Smooth muscle cell (in vitro differentiated cells): ENCODE results near the gene NGF. TPM values are rescaled to one million over a fixed set of nuclear protein-coding genes. Genes with fewer than 3 reads are reported as not detected.

Source experiments
- DNase-seq: peaks from one replicate; lab custom pipeline; 2025; ENCODE audit not compliant: unreplicated experiment; lab: John Stamatoyannopoulos, UW
- H2AFZ ChIP-seq: fragments of 200-600 bp; sonication (generic); 2 replicates; pipeline ENCODE4 v1.6.0; 2016; ENCODE audit warnings: antibody characterized with exemption, low read depth, mild to moderate bottlenecking
- H3F3A ChIP-seq: fragments of 200-600 bp; sonication (generic); 2 replicates; pipeline ENCODE4 v1.6.0; 2017; ENCODE audit warnings: antibody characterized with exemption, low read depth
- H3K27ac ChIP-seq: fragments of 200-600 bp; sonication (generic); 2 replicates; pipeline ENCODE4 v1.5.1; 2016; ENCODE audit warnings: low read depth, mild to moderate bottlenecking
- H3K27me3 ChIP-seq: fragments of 200-600 bp; sonication (generic); 2 replicates; pipeline ENCODE4 v1.6.1; 2016; ENCODE audit warnings: low read depth, mild to moderate bottlenecking
- H3K36me3 ChIP-seq: fragments of 200-600 bp; sonication (generic); 2 replicates; pipeline ENCODE4 v1.5.1; 2016; ENCODE audit warnings: low read depth
- H3K4me1 ChIP-seq: fragments of 200-600 bp; sonication (generic); 2 replicates; pipeline ENCODE4 v1.5.1; 2016; ENCODE audit warnings: low read depth
- H3K4me2 ChIP-seq: fragments of 200-600 bp; sonication (generic); 2 replicates; pipeline ENCODE4 v1.6.0; 2016; ENCODE audit warnings: mild to moderate bottlenecking
- H3K4me3 ChIP-seq: fragments of 200-600 bp; sonication (generic); 2 replicates; pipeline ENCODE4 v1.5.1; 2016; ENCODE audit warnings: mild to moderate bottlenecking
- H3K79me2 ChIP-seq: fragments of 200-600 bp; sonication (generic); 2 replicates; pipeline ENCODE4 v1.6.0; 2016; ENCODE audit warnings: low read depth, mild to moderate bottlenecking
- H3K9ac ChIP-seq: fragments of 200-600 bp; sonication (generic); 2 replicates; pipeline ENCODE4 v1.6.0; 2016; ENCODE audit warnings: low read depth
- H3K9me3 ChIP-seq: fragments of 200-600 bp; sonication (generic); replicated peaks from 2 replicates; pipeline ENCODE4 v1.5.1; 2016; ENCODE audit warnings: low read depth
- H4K20me1 ChIP-seq: fragments of 200-600 bp; sonication (generic); 2 replicates; pipeline ENCODE4 v1.6.0; 2016; ENCODE audit warnings: low read depth
- WGBS: methylation state at CpG from one replicate; pipeline ENCODE4 v1.1.7; 2016; ENCODE audit warnings: low lambda C conversion rate; 5-methylcytosine and 5-hydroxymethylcytosine counted together
- polyA plus RNA-seq: library from polyadenylated mRNA; unstranded; fragments of >200 nt; fragmentation: Nextera tagmentation; extraction: Ambion mirVana; gene quantifications from 2 replicates; pipeline ENCODE4 v1.2.1, GENCODE V29; 2016
- total RNA-seq: library from RNA; depleted of rRNA; stranded (reverse); fragments of >200 nt; gene quantifications from 2 replicates; pipeline ENCODE4 v1.2.3, GENCODE V29; 2014
- TF ChIP-seq, protein P1 (sequence below): fragments of 200-600 bp; sonication (generic); IDR thresholded peaks from 2 replicates; pipeline ENCODE4 v1.5.1; 2017; ENCODE audit warnings: borderline replicate concordance, mild to moderate bottlenecking, antibody characterized with exemption; ENCODE audit not compliant: insufficient read depth, poor library complexity, severe bottlenecking

NGF gene
- total and polyA plus RNA-seq, 2 experiments from 2014 or later = 0.18 to 1.8 TPM

DNA sequence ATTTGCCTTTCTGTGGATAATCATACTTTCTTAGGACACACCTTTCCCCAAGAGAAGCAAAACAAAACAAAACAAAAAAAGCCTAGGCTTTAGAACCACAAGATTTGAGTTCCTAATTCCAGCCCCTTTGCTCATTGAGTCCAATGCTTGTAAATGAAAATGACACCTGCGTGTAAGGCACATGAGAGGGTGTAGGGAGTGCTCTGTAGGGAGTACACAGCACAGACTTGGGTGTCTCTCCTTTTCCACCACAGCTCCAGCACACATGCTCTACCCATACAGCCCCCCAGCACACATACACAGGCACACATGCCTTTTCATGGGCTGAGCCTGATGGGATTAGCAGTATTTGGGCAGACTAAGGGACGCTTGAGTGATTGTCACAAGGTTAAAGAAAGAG lies 9.2 kb upstream of the NGF start:
- no peaks in the 10 kb centered on the region for H3K36me3 ChIP-seq
- no peaks in the 10 kb centered on the region for H3K4me1 ChIP-seq
- H3K4me2 ChIP-seq = no peak overlapping the region
- no peak overlapping the region for H3K27ac ChIP-seq
- 71% methylated on average over 2 of the region's 2 CpGs for WGBS
- H3F3A ChIP-seq = no peaks in the 10 kb centered on the region
- no peak overlapping the region for H3K4me3 ChIP-seq
- no peaks in the 10 kb centered on the region for H3K79me2 ChIP-seq
- DNase-seq = no peak
- no peaks in the 10 kb centered on the region for H4K20me1 ChIP-seq
- no peak overlapping the region for H3K9ac ChIP-seq
- TF ChIP-seq, protein P1, sequence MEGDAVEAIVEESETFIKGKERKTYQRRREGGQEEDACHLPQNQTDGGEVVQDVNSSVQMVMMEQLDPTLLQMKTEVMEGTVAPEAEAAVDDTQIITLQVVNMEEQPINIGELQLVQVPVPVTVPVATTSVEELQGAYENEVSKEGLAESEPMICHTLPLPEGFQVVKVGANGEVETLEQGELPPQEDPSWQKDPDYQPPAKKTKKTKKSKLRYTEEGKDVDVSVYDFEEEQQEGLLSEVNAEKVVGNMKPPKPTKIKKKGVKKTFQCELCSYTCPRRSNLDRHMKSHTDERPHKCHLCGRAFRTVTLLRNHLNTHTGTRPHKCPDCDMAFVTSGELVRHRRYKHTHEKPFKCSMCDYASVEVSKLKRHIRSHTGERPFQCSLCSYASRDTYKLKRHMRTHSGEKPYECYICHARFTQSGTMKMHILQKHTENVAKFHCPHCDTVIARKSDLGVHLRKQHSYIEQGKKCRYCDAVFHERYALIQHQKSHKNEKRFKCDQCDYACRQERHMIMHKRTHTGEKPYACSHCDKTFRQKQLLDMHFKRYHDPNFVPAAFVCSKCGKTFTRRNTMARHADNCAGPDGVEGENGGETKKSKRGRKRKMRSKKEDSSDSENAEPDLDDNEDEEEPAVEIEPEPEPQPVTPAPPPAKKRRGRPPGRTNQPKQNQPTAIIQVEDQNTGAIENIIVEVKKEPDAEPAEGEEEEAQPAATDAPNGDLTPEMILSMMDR = no peak
- no peaks in the 10 kb centered on the region for H3K27me3 ChIP-seq
- H3K9me3 ChIP-seq = no peaks in the 10 kb centered on the region
- no peak overlapping the region for H2AFZ ChIP-seq

DNA sequence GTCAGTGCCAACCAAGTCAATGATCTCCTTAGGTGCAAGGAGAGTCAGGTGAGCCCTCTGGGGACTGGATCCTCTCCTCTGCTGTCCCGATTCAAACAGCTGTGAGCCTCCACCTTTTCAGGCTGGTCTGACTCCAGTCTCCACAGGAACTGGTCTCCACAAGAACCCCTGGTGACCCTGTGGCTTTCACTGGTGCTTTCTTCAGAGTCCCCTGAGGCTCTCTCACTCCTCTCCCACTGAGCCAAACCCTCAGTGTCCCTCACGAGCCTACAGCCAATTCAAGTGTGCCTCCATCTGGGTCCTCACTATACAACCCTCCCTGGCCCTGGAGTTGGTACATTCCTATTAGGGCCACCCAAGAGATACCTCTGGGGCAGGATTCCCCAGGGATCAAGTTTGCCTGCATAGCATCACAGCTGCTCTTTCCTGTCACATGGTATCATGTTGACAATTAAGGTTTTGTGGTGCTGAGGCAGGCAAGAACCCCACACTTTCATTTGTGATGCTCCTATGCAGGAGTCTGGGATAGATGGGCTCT lies 5.2 kb upstream of the NGF start:
- no peaks in the 10 kb centered on the region for H3K9me3 ChIP-seq
- H3K36me3 ChIP-seq = no peaks in the 10 kb centered on the region
- peaks cover 17% of the 10 kb centered on the region for H3K27me3 ChIP-seq
- H3K27ac ChIP-seq = no peak overlapping the region
- TF ChIP-seq, protein P1 = no peak
- no peak overlapping the region for H3K4me2 ChIP-seq
- DNase-seq = no peak
- no peaks in the 10 kb centered on the region for H4K20me1 ChIP-seq
- no peaks in the 10 kb centered on the region for H3K79me2 ChIP-seq
- H3K4me1 ChIP-seq = no peaks in the 10 kb centered on the region
- no peak overlapping the region for H3K9ac ChIP-seq
- 89% methylated on average over 2 of the region's 2 CpGs for WGBS
- H3K4me3 ChIP-seq = no peak overlapping the region
- no peak overlapping the region for H2AFZ ChIP-seq
- no peaks in the 10 kb centered on the region for H3F3A ChIP-seq

DNA sequence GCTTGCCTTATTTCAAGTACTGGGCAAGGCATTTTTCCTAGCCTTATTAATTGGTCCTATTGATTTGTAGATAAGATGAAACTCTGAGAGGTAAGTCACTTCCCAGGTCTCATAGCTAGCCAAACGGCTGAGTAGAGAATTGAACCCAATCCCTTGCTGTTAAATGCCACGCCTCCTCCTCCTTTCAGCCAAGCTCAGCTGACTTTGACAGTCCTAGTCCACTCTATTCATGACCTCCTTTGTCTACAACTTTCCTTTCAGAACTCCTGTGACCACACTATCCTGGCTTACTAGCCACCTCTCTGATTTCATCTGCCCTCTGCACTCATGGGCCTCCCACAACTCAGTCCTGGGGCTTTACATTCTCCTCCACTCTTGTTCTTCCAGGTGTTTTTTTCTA lies 3.9 kb upstream of the NGF start:
- DNase-seq = no peak
- Histone ChIP-seq H3K79me2 (no peaks in the 10 kb centered on the region), H3K4me2 (no peak overlapping the region), H3K9ac (no peak overlapping the region), H3K27ac (no peak overlapping the region), H4K20me1 (no peaks in the 10 kb centered on the region), H3F3A (no peaks in the 10 kb centered on the region), H2AFZ (no peak overlapping the region), H3K4me1 (peaks cover 5% of the 10 kb centered on the region), H3K9me3 (no peaks in the 10 kb centered on the region), H3K36me3 (no peaks in the 10 kb centered on the region), H3K27me3 (peaks cover 23% of the 10 kb centered on the region), H3K4me3 (no peak overlapping the region)
- 87% methylated on average over 2 of the region's 2 CpGs for WGBS
- TF ChIP-seq, protein P1 = no peak

DNA sequence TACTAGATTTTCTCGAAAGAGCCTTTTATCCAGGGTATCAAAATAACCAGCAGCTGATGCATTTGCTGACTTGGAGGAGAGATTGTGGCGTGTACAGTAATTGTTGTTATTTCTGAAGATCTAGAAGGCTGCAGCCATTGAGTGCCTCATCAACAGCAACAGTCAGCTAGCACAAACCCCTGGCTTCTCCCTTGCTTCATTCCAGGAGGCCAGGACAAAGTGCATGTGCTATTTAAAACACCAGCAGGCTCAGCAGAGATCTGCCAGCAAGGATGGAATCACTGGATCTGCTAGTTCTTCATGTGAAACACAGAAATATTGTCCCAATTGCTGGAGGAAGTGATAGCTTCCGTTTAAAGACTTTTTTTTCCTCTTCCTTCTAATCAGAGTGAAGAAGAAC lies 2.8 kb upstream of the NGF start:
- no peak for DNase-seq
- H2AFZ ChIP-seq = no peak overlapping the region

More for the DNA sequence above, 2.8 kb upstream of the NGF start:
- no peaks in the 10 kb centered on the region for H3K9me3 ChIP-seq
- H3K9ac ChIP-seq = no peak overlapping the region
- no peaks in the 10 kb centered on the region for H4K20me1 ChIP-seq
- H3K79me2 ChIP-seq = no peaks in the 10 kb centered on the region
- H3K4me1 ChIP-seq = peaks cover 9% of the 10 kb centered on the region
- TF ChIP-seq, protein P1 = no peak
- no peaks in the 10 kb centered on the region for H3K36me3 ChIP-seq
- no peak overlapping the region for H3K4me2 ChIP-seq
- H3K27ac ChIP-seq = no peak overlapping the region
- no peaks in the 10 kb centered on the region for H3F3A ChIP-seq
- H3K4me3 ChIP-seq = no peak overlapping the region
- peaks cover 23% of the 10 kb centered on the region for H3K27me3 ChIP-seq
- WGBS = 61% methylated on average over 3 of the region's 3 CpGs
